NT2/D1 (cell line): Measurements from ENCODE around the gene ACSBG1.

Source experiments
- SUZ12 ChIP-seq: IDR thresholded peaks from 2 replicates; pipeline ENCODE4 v1.6.1; 2011; ENCODE audit not compliant: insufficient read length, insufficient read depth; ENCODE audit errors: extremely low read depth
- ZNF274 ChIP-seq: IDR thresholded peaks from 2 replicates; pipeline ENCODE4 v1.6.1; 2011; ENCODE audit warnings: mild to moderate bottlenecking, low read depth, low read length

- TF ChIP-seq SUZ12 (no peak), ZNF274 (no peak)
Observed at GRCh38 chr15:78139578-78139977, 94.8 kb downstream of the ACSBG1 start.
